HCT116 (cell line): ENCODE results near the gene CYBA. TPM values are rescaled to one million over a fixed set of nuclear protein-coding genes. Genes with fewer than 3 reads are reported as not detected.

ENCODE experiments used
- ATAC-seq: fragments of 200-7000 bp; cut with Tn5 transposase; 2 replicates; pipeline ENCODE4 v1.9.1; 2020; ENCODE audit warnings: mild to moderate bottlenecking, moderate library complexity
- BruUV-seq: library from RNA; stranded (reverse); fragments of 400-500 nt; replicated peaks from 2 replicates; lab custom pipeline; 2021; lab: Mats Ljungman, UMichigan
- CTCF ChIA-PET: fragments of 300-600 bp; sonication (Branson Sonifier 250); formaldehyde crosslinking; loops from one replicate; lab custom pipeline; 2021; ENCODE audit warnings: antibody characterized with exemption; lab: Charles Lee
- POLR2A ChIA-PET: fragments of 300-600, 350-600 bp; sonication (Branson Sonifier 250); formaldehyde crosslinking; loops from one replicate; lab custom pipeline; 2021; ENCODE audit warnings: antibody characterized with exemption; lab: Charles Lee
- RAD21 ChIA-PET, 2 experiments: fragments of 300-600 bp; sonication (Branson Sonifier 250); formaldehyde crosslinking; loops; one replicate each; lab custom pipeline; 2023; ENCODE audit warnings: low total read pairs in 2 of 2; ENCODE audit not compliant: uncharacterized antibody in 2 of 2, unreplicated experiment in 2 of 2, low non-redundant PET in 1 of 2; lab: Charles Lee
- DNase-seq: peaks from one replicate; pipeline ENCODE4 v3.0.0-alpha.2; 2010; ENCODE audit warnings: low read depth, low spot score
- H2AFZ ChIP-seq: fragments of 200-600 bp; shearing (Covaris generic), sonication (generic); 2 replicates; pipeline ENCODE4 v1.6.1; 2017; ENCODE audit warnings: low read depth, mixed run types, mixed read lengths, antibody characterized with exemption, low read length; ENCODE audit not compliant: poor library complexity, severe bottlenecking
- H3K27ac ChIP-seq: 2 replicates; pipeline ENCODE4 v1.5.1; 2012; ENCODE audit warnings: low read depth, low read length
- H3K27me3 ChIP-seq: fragments of 200-600 bp; sonication (generic); 2 replicates; pipeline ENCODE4 v1.6.1; 2016; ENCODE audit warnings: mixed run types, low read length, mixed read lengths; ENCODE audit not compliant: insufficient read depth
- H3K36me3 ChIP-seq, 2 experiments: fragments of 200-500 bp in 1 of 2; fragments of 200-600 bp in 1 of 2; sonication (Bioruptor generic) in 1 of 2; sonication (generic) in 1 of 2; 2 replicates each; pipeline versions ENCODE4 v1.5.1 to v1.6.1; 2014 to 2016; ENCODE audit warnings: low read length in 2 of 2, inconsistent platforms in 1 of 2, mixed read lengths in 1 of 2, mixed run types in 1 of 2; ENCODE audit not compliant: insufficient read depth in 2 of 2, control insufficient read depth in 1 of 2
- H3K4me1 ChIP-seq, 2 experiments: fragments of 200-600 bp in 1 of 2; sonication (generic) in 1 of 2; 2 replicates each; pipeline versions ENCODE4 v1.5.1 to v1.6.1; 2012 to 2017; ENCODE audit warnings: low read length in 2 of 2, inconsistent platforms in 1 of 2, mild to moderate bottlenecking in 1 of 2, mixed read lengths in 1 of 2, mixed run types in 1 of 2, moderate library complexity in 1 of 2; ENCODE audit not compliant: insufficient read depth in 2 of 2, control insufficient read depth in 1 of 2
- H3K4me2 ChIP-seq: fragments of 200-600 bp; sonication (generic); 2 replicates; pipeline ENCODE4 v1.6.1; 2017; ENCODE audit warnings: mixed run types, low read length, mixed read lengths
- H3K4me3 ChIP-seq, 2 experiments: fragments of 200-600 bp in 1 of 2; sonication (generic) in 1 of 2; replicated peaks in 1 of 2; 2 replicates each; pipeline ENCODE4 v1.5.1; 2011 to 2016; ENCODE audit warnings: low read length in 2 of 2, control low read depth in 1 of 2, low read depth in 1 of 2, mild to moderate bottlenecking in 1 of 2, mixed read lengths in 1 of 2, mixed run types in 1 of 2
- H3K79me2 ChIP-seq: fragments of 200-600 bp; sonication (generic); 2 replicates; pipeline ENCODE4 v1.6.1; 2017; ENCODE audit warnings: mild to moderate bottlenecking, mixed run types, low read length, moderate library complexity, mixed read lengths; ENCODE audit not compliant: insufficient read depth
- H3K9ac ChIP-seq: fragments of 200-600 bp; sonication (generic); 2 replicates; pipeline ENCODE4 v1.6.1; 2016; ENCODE audit warnings: low read length, mixed read lengths
- H3K9me2 ChIP-seq: fragments of 200-600 bp; sonication (generic), shearing (Covaris generic); 2 replicates; pipeline ENCODE4 v1.6.1; 2017; ENCODE audit warnings: mixed run types, mild to moderate bottlenecking, moderate library complexity; ENCODE audit not compliant: insufficient read depth
- H3K9me3 ChIP-seq, 2 experiments: fragments of 200-500 bp in 1 of 2; fragments of 200-600 bp in 1 of 2; sonication (Bioruptor generic) in 1 of 2; sonication (generic) in 1 of 2; 2 replicates each; pipeline ENCODE4 v1.6.1; 2014 to 2017; ENCODE audit warnings: low read length in 2 of 2, mixed read lengths in 2 of 2, inconsistent platforms in 1 of 2, low read depth in 1 of 2, mild to moderate bottlenecking in 1 of 2, mixed run types in 1 of 2, moderate library complexity in 1 of 2; ENCODE audit not compliant: control insufficient read depth in 1 of 2, insufficient read depth in 1 of 2
- H4K20me1 ChIP-seq: fragments of 200-600 bp; sonication (generic), shearing (Covaris generic); 2 replicates; pipeline ENCODE4 v1.6.1; 2017; ENCODE audit warnings: mixed run types, mild to moderate bottlenecking, moderate library complexity; ENCODE audit not compliant: insufficient read depth
- CBX3 ChIP-seq: IDR thresholded peaks from 2 replicates; pipeline ENCODE4 v1.6.1; 2012; ENCODE audit warnings: low read depth
- EGR1 ChIP-seq: IDR thresholded peaks from 2 replicates; pipeline ENCODE4 v1.6.1; 2012; ENCODE audit warnings: low read depth
- ELF1 ChIP-seq: IDR thresholded peaks from 2 replicates; pipeline ENCODE4 v1.6.1; 2012; ENCODE audit warnings: low read depth, borderline replicate concordance
- JUND ChIP-seq: IDR thresholded peaks from 2 replicates; pipeline ENCODE4 v1.6.1; 2012
- POLR2A ChIP-seq: IDR thresholded peaks from 2 replicates; pipeline ENCODE4 v1.7.0; 2011; ENCODE audit warnings: borderline replicate concordance; ENCODE audit not compliant: insufficient read depth, insufficient read length; ENCODE audit errors: extremely low read depth
- RAD21 ChIP-seq: IDR thresholded peaks from 2 replicates; pipeline ENCODE4 v1.6.1; 2012; ENCODE audit warnings: low read depth, mild to moderate bottlenecking
- SIN3A ChIP-seq: IDR thresholded peaks from 2 replicates; pipeline ENCODE4 v1.6.1; 2012; ENCODE audit warnings: low read depth
- SP1 ChIP-seq: IDR thresholded peaks from 2 replicates; pipeline ENCODE4 v1.6.1; 2012; ENCODE audit warnings: low read depth
- ZBTB33 ChIP-seq: IDR thresholded peaks from 2 replicates; pipeline ENCODE4 v1.6.1; 2011; ENCODE audit warnings: mild to moderate bottlenecking, low read length, moderate library complexity; ENCODE audit not compliant: insufficient replicate concordance; ENCODE audit errors: extremely low read depth
- ZFX ChIP-seq: fragments of 450-650 bp; IDR thresholded peaks from 2 replicates; pipeline ENCODE4 v1.6.1; 2017
- intact Hi-C: fragments of 100-400 bp; cut with micrococcal nuclease; formaldehyde crosslinking; loops from 2 replicates; pipeline ENCODE4 v1.10.0; 2022
- total RNA-seq: library from RNA; stranded (reverse); gene quantifications from one replicate; pipeline ENCODE4 v1.2.1, GENCODE V29; 2021; ENCODE audit not compliant: unreplicated experiment
- TF ChIP-seq, protein P1 (sequence below): IDR thresholded peaks from 2 replicates; pipeline ENCODE4 v1.6.1; 2012
- TF ChIP-seq, protein P2 (sequence below): IDR thresholded peaks from 2 replicates; pipeline ENCODE4 v1.6.1; 2012; ENCODE audit warnings: low read depth

CYBA gene
- total RNA-seq, 1 experiment from 2014 or later: 321 TPM

DNA sequence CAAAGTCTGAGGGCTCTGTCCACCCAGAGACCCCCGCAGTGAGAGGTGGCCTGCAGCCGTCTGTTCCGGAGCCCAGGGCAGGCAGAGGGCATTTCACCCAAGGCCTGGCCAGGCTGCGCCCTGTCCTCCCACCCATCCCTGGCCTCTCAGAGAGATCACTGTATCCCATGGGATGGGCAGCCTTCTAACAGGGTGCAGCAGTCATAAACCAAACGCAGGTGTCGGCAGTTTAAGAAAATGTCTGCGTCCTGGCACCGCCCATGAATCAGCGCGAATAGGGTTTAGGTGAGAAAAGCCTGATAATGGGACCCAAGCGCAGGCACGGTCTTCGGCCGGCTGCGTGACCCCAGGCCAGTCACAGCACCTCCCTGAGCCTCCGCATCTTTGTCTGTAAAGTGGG, 5.4 kb downstream of the CYBA start:
- ChIA-PET RAD21 (no interaction called here), CTCF (no interaction called here), POLR2A (no interaction called here)
- H2AFZ ChIP-seq: no peak overlapping the region
- TF ChIP-seq JUND (no peak), ZBTB33 (no peak), POLR2A (no peak), ELF1 (no peak), ZFX (no peak), SP1 (no peak), CBX3 (no peak), SIN3A (no peak), RAD21 (no peak), EGR1 (no peak)
- TF ChIP-seq, protein P1, sequence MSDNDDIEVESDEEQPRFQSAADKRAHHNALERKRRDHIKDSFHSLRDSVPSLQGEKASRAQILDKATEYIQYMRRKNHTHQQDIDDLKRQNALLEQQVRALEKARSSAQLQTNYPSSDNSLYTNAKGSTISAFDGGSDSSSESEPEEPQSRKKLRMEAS: no peak
- TF ChIP-seq, protein P2, sequence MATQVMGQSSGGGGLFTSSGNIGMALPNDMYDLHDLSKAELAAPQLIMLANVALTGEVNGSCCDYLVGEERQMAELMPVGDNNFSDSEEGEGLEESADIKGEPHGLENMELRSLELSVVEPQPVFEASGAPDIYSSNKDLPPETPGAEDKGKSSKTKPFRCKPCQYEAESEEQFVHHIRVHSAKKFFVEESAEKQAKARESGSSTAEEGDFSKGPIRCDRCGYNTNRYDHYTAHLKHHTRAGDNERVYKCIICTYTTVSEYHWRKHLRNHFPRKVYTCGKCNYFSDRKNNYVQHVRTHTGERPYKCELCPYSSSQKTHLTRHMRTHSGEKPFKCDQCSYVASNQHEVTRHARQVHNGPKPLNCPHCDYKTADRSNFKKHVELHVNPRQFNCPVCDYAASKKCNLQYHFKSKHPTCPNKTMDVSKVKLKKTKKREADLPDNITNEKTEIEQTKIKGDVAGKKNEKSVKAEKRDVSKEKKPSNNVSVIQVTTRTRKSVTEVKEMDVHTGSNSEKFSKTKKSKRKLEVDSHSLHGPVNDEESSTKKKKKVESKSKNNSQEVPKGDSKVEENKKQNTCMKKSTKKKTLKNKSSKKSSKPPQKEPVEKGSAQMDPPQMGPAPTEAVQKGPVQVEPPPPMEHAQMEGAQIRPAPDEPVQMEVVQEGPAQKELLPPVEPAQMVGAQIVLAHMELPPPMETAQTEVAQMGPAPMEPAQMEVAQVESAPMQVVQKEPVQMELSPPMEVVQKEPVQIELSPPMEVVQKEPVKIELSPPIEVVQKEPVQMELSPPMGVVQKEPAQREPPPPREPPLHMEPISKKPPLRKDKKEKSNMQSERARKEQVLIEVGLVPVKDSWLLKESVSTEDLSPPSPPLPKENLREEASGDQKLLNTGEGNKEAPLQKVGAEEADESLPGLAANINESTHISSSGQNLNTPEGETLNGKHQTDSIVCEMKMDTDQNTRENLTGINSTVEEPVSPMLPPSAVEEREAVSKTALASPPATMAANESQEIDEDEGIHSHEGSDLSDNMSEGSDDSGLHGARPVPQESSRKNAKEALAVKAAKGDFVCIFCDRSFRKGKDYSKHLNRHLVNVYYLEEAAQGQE: no peak
- DNase-seq (no peak), ATAC-seq (no peak)
- BruUV-seq: no TSS peak
- H4K20me1 ChIP-seq: no peaks in the 10 kb centered on the region
- peaks cover 6 to 10% of the 10 kb centered on the region in 2 experiments; a peak in 2 of 4 replicates for H3K36me3 ChIP-seq
- H3K9me2 ChIP-seq: no peaks in the 10 kb centered on the region
- no peak overlapping the region for H3K9ac ChIP-seq
- intact Hi-C loops: no loop called here
- no peak overlapping the region for H3K4me2 ChIP-seq
- H3K79me2 ChIP-seq: peaks cover 31% of the 10 kb centered on the region
- no peaks in the 10 kb centered on the region for H3K27me3 ChIP-seq
- no peaks in the 10 kb centered on the region for H3K9me3 ChIP-seq
- H3K4me3 ChIP-seq: no peak overlapping the region
- H3K4me1 ChIP-seq: peaks cover 3 to 23% of the 10 kb centered on the region in 2 experiments; a peak in 3 of 4 replicates
- no peak overlapping the region for H3K27ac ChIP-seq
